ENCODE data around the gene PSMG4.

PSMG4 gene

DNA sequence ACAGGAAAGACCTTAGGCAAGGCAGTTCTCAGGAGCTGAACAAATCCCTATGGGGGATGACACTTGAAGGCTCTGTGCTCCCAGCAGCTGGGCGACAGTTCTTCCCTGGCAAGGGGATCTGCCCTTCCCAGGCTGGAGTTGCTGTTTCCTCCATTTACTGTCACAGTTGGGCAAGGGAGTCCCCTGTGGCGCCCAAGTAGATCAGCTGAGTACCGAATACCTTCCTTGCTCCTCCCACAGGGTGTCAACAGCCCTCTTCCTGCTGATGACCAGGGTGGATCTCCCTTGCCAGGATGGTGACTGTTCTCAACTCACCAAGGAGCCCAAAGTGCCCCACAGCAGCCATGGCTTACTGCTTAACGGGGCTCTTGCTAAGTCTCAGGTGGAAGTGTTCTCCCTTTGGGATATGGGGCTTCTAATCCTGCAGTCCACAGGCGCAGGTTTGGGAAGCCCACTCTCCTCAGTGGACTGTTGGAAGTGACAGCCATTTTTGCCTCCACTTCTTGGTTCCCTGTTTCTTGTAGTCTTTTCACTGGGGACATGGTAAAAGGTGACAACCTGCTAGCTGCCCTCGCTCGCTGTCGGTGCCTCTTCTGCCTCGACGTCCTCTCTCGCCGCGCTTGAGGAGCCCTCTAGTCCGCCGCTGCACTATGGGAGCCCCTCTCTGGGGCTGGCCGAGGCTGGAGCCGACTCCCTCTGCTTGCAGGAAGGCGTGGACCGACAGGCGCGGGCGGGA lies 5.7 kb upstream of the PSMG4 start:
- DNase-seq: no peak

DNA sequence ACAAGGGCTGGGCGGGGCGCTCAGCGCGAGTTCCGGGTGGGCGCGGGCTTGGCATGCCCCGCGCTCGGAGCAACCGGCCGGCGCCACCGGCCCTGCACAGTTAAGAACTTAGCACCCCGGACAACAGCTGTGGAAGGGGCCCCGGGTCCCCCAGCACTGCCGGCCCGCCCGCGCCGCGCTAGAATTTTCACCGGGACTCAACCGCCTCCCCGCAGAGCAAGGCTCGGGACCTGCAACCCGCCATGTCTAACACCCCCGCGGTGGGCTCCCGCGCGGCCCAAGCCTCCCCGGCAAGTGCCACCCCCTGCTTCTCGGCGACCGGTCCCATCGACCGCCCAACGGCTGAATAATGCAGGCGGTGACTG lies 5.2 kb upstream of the PSMG4 start:
- DNase-seq: no peak

DNA sequence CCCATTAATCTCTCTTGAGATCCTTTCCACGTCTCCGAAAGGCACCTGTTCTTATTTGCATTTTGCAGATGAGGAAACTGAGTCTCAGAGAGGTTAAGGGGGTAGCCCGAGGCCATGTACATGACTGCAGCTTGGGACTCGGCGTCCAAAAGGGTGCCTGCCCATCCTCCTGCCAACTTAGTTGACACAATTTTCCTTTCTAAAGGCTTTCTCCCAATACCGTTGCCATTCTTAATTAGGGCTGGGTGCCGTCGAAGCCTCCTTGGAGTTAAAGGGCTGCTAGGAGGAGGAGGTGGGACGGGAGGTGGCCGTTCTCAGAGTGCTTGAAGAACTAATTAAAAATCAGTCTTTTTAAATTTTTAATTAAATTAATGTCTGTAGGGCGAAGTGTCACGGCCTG lies 546 bp upstream of the PSMG4 start:
- no peak for DNase-seq

DNA sequence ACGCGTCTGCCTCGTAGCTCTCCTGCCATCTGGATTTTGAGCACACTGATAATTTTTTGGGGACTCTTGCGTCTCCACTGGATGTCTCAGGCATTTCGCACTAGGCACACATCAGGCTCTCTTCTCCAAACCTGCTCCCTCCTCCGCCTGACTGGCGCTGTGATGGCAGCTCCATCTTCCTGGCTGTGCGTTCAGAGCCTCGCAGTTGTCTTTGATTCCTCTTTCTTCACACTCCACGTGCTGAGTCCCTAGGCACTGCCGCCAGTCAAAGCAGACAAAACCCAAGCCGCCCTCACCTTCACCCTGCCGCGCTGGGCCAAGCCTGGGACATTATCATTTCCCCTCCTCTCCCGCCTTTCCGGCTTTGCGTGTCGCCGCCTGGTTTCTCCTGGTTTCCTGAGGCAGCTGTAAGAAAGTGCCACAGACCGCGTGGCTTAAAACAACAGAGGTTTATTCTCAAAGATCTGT lies 778 bp downstream of the PSMG4 start:
- peak; percentile 53 for DNase-seq

DNA sequence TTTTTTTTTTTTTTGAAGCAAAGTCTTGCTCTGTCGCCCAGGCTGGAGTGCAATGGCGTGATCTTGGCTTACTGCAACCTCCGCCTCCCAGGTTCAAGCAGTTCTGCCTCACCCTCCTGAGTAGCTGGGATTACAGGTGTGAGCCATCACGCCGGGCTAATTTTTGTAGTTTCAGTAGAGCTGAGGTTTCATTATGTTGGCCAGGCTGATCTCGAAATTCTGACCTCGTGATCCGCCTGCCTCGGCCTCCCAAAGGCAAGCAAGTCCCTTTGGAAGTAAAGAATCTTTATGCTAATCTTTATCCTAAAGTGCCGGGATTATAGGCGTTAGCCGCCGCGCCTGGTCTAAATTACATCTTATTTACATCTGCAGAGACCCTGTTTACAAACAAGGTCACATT lies 1.5 kb downstream of the PSMG4 start:
- DNase-seq: no peak

DNA sequence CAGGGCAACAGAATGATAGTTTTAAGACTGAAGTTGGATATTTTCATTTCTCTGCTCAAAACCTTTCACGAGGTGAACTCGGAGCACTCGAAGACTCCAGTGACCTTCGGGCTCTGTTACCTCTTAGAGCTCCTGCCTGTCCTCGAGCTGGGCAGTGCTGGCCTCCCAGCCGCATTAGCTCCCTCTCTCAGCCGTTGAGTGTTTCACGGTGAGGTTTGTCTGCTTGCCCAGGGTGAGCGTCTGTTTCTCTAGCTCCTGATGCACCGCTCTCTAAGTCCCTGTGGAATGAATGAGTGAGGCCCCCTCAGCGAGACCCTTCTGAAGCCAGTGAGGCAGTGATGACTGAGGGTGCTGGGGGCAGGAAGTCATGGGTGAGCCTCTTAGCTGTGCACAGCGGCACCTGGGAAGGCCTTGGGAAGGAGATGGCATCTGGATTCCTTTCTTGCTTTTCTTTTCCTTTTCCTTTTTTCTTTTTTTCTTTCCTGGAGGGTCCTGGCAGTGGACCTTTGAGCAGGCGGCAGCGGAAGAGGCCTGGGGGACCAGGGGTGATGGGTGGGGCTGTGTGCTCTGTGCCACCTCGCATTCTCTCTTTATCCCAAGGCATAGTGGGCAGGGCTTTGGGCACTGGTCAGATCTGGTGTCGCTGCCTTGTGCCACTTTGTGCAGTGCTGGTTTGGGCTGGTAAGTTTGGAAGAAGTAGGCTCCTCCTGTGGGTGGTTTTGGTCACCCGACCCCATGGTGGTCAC lies 2.2 kb downstream of the PSMG4 start:
- DNase-seq: no peak

DNA sequence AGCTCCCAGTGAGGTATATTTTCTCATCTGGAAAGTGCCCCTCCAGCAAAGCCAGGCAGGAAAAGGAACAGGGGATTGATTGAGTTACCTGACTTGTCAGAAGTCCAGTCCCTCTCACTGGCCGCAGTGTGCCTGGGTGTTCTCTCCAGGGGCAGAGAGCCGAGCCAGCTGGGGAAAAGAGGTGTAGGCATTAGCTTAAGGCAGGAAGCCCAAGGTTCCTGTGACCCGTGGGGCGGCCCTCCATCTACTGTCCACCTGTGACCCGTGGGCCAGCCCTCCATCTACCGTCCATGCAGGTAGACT lies 2.7 kb downstream of the PSMG4 start:
- no peak for DNase-seq

DNA sequence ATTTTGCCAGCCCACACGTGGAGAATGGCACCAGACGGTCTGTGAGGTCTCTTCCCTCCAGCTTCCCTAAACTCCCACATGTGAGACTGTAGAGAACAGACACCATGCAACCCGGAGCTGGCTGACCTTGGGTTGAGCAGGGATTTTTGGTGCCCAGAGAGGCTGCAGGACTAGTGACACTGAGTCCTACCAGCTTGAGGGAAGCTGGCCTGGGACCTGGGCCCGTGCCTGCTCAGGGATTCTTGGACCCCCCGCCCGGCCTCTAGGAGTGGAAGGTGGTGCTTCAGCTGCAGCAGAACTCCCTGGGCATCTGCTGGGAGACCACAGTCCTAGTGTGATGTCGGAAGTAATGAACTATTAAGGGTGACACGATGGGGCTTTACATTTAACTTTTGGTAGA lies 3.2 kb downstream of the PSMG4 start:
- DNase-seq: no peak

DNA sequence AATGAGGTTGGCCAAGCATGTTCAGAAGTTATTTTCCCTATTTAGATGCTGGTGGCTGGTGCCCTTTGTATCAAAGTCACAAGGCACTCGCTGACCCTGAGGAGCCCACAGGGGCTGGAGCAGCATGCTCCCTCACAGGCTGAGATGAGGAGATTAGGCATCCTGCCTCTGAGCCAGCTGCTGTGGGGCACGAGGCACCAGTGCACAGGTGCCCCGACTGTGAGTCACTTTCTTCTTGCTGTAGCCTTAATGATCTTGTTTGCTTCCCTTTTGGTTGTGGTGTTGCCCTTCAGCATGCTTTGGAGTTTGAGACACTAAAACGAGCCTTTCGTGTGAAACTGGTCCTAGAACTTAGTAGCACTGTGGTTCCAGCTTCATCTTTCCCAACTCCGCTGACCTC lies 4.3 kb downstream of the PSMG4 start:
- no peak for DNase-seq

DNA sequence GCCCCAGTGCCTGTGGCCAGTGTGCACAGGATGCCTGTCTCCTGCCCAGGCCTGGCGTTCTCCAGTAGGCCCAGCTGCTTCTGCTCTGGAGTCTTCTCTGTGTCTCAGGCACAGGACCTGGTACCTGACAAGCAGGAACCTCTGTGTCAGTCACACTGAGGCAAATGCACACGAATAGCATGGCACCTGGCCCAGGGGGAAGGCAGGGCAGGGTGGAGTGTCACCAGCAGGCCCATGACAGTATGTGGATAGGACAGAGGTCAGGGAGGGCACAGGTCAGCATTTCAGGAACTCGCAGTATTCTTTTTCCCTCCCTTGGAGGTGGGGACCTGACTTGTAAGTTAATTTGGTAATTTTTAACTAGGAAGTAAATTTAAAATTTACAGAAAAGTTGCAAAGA lies 5.6 kb downstream of the PSMG4 start:
- no peak for DNase-seq

DNA sequence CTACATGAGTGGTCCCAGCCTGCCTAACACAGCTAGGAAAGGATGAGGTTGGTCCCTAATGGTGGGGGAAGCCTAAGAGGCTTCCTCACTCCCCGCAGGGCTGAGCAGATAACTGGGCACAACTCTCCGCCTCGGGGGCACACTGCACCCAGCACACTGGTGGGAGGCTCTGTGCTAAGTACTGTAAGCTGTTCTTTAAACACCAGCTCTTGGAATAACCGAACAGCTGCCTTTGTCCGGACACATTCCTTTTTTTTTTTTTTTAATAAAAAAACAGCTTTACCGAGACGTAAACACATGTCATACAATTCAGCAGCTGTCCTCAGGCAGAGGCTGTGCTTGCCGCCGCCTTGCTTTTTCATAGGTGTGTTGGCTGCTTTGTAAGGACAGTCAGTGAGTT lies 6.9 kb downstream of the PSMG4 start:
- no peak for DNase-seq

DNA sequence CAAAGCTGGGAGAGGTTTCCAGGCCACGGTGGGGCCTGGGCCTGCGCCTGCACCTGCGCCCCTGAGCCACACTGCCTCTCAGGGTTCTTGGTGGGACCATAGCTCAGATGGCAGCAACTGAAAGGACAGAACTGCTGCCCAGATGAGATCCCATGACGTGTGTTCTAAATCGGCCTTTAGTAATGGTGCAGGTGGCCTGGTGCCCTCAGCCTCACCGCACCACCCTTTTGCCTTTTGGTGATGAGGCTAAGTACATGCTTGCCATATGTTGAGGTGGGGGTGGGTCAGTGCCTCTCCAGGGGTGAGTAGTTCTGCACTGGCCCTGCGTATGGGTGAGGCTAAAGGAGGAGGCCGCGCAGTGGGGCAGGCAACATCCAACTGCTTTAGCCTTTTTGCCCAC lies 7.4 kb downstream of the PSMG4 start:
- no peak for DNase-seq

DNA sequence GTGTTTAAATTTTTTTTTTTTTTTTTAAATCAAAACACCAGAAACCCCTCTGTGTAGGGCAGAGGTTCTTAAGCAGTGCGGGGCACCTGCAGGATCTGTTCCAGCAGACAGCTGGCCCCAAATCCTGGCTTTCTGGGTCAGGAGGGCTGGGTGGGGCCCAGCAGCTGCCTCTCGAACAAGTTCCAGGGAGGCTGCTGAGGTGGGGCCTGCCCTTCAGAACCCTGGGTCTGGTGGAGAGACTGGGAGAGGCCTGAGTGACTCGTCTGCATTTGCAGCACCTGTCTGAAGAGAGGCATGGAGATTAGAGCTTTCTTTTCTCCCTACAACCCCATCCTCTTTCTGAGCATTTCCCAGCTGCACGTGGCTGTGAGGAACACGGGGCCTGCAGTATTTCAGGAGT lies 8.4 kb downstream of the PSMG4 start:
- no peak for DNase-seq

DNA sequence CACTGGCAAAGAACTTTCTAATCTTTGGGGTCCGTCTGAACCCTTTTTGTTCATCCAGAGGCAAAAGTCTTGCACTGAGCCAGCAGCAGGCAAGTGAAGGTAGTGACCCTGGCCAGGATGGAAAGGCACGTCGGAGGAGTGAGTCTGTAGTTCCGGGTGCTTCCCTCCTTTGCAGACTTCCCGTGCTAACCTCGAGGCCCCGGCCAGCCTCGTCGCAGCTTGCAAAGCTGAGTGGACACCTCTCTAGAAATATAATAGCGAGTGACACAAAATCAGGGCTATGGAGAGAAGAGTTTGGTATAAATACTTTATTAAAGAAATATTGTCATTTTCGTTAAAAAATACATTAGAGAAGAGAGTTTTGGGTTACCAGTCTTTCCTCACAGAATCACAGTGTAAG lies 9.9 kb downstream of the PSMG4 start:
- no peak for DNase-seq

DNA sequence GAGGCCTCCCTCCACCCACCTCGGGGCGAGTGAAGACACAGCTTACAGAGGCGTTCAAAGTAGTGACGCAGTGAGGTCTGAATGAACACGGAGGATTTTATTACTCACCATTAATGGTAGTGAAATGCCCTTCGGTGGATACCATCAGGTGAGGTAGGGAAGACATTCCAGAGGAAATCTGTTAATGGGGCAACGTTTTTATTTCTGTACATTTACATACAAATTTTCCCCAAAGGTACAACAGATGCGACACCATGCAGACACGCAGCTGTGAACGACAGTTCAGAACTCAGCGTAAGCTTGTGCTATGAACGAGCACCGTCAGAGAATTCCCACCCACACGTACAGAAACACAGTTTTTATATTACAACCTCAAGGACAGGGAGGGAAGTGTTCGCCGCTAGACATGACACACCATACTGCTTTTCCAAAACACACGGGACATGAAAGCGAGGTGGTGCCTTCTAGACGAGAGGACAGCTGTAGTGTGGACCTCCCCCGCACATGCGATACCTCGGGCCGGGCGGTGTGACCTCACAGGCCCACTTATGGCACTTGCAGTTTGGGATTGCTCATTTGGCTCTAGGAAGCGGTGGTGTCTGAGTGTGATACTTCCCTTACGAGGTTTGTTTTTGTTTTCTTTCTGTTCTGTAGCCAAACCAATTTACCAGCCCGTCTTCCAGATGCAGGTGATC lies 10.7 kb downstream of the PSMG4 start:
- no peak for DNase-seq

DNA sequence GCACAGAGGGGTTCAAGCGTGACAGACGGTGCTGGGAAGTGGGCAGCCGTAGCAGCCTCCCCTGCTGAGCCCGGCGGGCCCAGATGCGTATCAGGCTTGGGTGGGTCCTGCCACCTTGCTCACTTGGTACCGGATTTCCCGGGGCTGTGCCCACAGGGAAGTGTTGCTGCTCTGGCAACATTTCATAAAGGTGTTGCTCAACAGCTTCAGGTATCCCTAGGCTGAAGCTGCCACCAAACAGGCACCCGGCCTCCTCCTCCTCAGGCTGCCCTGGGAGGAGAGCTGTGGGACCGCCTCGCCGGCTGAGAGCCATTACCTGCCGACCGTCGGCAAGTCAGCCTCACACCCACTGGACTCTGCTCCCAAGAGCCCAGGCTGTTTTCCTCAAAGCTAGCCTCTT lies 11.5 kb downstream of the PSMG4 start:
- no peak for DNase-seq

DNA sequence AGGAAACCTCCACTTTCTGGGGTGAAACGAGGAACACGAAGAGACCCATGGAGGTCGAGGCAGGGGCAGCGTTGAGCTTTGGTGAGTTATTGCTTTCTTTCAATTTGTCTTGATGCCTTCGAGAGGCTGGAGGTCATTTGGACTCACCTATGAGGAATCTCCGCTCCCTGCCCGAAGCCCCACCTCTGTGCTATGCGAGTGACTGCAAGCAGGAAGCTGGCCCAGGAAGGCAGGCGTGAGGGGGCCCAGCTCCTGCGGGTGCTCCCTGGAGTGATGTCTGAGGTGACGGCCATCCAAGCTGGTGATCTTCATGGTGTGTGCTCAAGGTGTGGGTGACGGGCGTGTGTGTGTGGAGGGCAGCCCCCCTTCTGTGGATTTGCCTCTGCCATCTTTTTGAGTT lies 13.0 kb downstream of the PSMG4 start:
- DNase-seq: no peak

DNA sequence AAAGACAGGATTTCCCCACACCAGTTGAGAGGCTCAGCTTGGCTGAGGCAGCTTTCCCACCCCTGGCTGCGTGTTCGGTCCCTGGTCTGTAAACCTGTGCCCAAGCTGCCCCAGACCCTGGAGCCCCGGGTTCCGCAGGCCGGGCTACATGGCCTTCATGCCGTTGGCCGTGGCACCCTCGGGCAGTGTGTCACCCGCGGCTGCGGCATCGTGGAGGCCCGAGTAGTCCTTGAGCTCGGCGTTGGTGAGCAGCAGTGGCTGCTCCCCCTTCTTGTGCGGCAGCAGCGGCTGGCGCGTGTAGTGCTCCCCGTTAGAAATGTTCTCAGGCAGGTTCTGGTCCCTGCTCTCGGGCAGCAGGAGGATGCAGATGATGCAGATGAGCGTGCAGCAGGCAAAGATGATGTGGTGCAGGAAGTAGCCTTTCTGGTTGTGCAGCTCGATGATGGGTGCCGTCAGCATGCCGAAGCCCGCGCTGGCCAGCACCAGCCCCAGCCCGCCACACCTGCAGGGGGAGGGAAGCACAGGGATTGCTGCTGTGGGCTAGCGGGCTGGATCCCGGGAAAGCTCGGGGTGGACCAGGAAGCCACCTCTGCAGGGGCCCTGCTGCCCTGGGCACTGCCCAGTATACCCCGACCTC lies 14.3 kb downstream of the PSMG4 start:
- DNase-seq: no peak

DNA sequence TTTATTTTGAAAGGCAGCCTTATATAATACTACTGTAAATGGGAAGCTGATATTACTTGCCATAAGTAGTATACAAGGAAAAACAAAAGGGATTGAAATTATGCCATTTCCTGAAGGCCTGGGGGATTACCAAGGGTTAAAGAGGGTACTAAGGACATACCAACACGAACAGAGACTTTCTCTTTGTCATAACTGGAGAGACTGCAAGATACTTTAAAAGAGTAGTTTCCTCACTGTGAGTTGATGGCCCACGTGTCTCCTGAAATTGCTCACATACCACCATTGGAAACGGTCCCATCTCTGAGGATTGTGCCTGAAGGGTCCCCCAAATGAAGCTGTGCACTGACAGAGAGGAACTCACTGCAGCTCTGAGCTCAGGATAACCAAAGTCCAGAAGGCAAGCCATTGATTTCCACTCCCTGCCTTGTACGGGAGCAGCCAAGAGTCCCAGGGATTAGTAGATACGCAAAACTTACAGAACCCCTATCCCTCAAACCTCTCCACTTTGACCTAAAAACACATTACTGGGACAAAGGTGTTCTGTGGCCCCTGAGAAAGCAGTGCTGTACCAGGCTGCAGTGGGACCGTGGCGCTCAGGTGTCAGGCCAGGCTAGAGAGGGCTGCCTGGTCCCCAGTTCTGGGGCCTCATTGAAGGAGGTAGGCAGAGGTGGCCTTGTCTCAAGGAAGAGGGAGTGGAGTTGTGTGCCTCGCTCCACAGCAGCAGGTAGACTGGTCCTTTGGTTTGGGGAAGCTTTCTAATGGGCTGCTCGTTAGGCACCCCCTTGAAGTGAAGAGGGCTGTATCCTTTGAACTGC lies 15.2 kb downstream of the PSMG4 start:
- no peak for DNase-seq

DNA sequence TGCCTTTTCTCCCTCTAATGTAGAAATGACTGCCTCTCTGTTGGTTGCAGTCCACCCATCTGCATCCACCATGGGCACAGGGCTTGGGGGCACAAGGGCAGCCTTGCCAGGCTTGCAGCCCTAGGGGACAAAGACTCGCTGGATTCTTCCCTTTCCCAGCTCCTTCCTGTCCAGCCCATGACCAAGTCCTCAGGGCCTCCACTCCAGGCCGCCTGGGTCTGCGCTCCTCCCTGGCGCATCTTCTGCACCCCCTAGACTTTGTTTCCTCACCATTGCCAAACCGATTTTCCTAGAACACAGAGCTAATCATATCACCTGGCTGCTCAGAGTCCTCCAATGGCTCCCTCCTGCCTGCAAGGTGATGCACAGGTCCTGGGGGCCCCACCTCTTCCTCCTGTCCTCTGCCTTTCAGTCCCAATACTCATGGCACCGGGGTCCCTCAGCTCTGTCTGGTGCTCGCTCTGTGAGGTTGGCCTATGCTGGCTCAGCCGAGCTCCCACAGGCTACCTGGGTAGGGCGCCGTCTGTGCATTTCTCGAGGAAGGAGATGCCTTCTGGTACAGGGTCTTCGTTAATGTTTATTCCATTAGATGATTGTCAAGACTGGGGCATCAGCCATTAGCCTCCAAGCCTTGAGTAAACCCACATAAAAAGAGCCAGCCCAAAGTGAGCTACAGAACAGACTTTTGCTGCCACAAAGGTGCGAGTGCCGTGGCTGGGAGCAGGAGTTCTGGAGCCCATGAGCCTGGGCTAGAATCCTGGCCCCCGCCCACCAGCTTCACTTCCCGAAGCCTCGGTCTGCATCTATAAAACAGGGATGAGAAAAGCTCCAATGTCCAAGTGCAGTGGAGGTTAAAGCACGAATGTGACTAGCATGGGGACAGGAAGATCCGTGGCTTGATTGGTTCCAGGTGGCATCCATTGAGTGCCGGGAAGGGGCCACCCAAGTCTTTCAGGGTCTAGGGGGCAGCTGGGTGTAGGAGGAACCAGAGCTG lies 17.7 kb downstream of the PSMG4 start:
- DNase-seq: no peak

DNA sequence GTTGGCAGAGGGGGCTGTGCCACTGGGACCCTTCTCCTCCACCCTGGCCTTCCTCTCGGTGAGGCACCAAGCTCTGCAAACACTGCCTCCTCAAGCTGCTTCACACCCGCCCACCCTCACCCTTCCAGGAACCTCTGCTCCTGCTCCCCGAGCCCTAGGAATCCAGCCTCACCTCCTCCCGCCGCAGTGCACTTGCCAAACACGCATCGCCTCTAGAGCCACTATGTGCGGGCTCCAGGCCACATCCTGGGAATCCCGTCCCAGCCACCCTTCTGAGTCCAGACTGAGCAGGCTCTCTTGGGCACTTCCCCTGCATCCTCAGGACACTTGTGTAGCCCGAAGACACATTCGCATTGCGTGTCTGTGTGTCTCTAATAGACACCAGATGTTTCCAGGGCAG lies 18.5 kb downstream of the PSMG4 start:
- no peak for DNase-seq

Measured in HCEC 1CT (cell line).